HepG2 (cell line): ENCODE results near the gene ANKRD52. TPM values are rescaled to one million over a fixed set of nuclear protein-coding genes. Genes with fewer than 3 reads are reported as not detected.

ENCODE experiments used
- BATF2 ChIP-seq: sonication (generic); formaldehyde crosslinking; IDR thresholded peaks from 2 replicates; pipeline ENCODE4 v1.8.0; 2022; ENCODE audit warnings: mild to moderate bottlenecking, missing genetic modification reagents, moderate library complexity
- FIP1L1 ChIP-seq: fragments of 200-400 bp; formaldehyde crosslinking; IDR thresholded peaks from 2 replicates; pipeline ENCODE4 v1.6.1; 2018; ENCODE audit warnings: low read depth, mild to moderate bottlenecking, low read length, moderate library complexity, borderline replicate concordance; ENCODE audit not compliant: insufficient read depth
- KMT2B ChIP-seq: IDR thresholded peaks from 2 replicates; pipeline ENCODE4 v1.6.1; 2016; ENCODE audit warnings: missing genetic modification reagents, missing compliant biosample characterization
- MEIS1 ChIP-seq: sonication (generic); formaldehyde crosslinking; IDR thresholded peaks from 2 replicates; pipeline ENCODE4 v1.9.0; 2021; ENCODE audit warnings: mild to moderate bottlenecking, missing genetic modification reagents, moderate library complexity, borderline replicate concordance
- TARDBP ChIP-seq: sonication (generic); formaldehyde crosslinking; IDR thresholded peaks from 2 replicates; pipeline ENCODE4 v1.8.0; 2022; ENCODE audit warnings: mild to moderate bottlenecking, missing genetic modification reagents
- ZBTB7B ChIP-seq: sonication (generic); formaldehyde crosslinking; IDR thresholded peaks from 2 replicates; pipeline ENCODE4 v1.4.0; 2020; ENCODE audit warnings: missing genetic modification reagents
- ZNF318 ChIP-seq: sonication (generic); formaldehyde crosslinking; IDR thresholded peaks from 2 replicates; pipeline ENCODE4 v1.4.0; 2020; ENCODE audit warnings: mild to moderate bottlenecking, missing genetic modification reagents
- ZNF451 ChIP-seq: sonication (generic); formaldehyde crosslinking; IDR thresholded peaks from 2 replicates; pipeline ENCODE4 v1.5.0; 2020; ENCODE audit warnings: mild to moderate bottlenecking, missing genetic modification reagents
- ZNF510 ChIP-seq: sonication (generic); formaldehyde crosslinking; IDR thresholded peaks from 2 replicates; pipeline ENCODE4 v1.4.0; 2020; ENCODE audit warnings: low read depth, mild to moderate bottlenecking, missing genetic modification reagents
- ZNF619 ChIP-seq: sonication (generic); formaldehyde crosslinking; IDR thresholded peaks from 2 replicates; pipeline ENCODE4 v1.4.0; 2020; ENCODE audit warnings: mild to moderate bottlenecking, missing genetic modification reagents
- ZNF703 ChIP-seq: sonication (generic); formaldehyde crosslinking; IDR thresholded peaks from 2 replicates; pipeline ENCODE4 v1.5.1; 2020; ENCODE audit warnings: missing genetic modification reagents, mild to moderate bottlenecking, moderate library complexity, borderline replicate concordance
- ZNF704 ChIP-seq: sonication (generic); formaldehyde crosslinking; IDR thresholded peaks from 2 replicates; pipeline ENCODE4 v1.8.1; 2023; ENCODE audit warnings: mild to moderate bottlenecking, inconsistent platforms, moderate library complexity, missing genetic modification reagents, borderline replicate concordance
- ZNF879 ChIP-seq: sonication (generic); formaldehyde crosslinking; IDR thresholded peaks from 2 replicates; pipeline ENCODE4 v1.8.1; 2023; ENCODE audit warnings: missing genetic modification reagents
- ZSCAN12 ChIP-seq: sonication (generic); formaldehyde crosslinking; IDR thresholded peaks from 2 replicates; pipeline ENCODE4 v1.9.0; 2021; ENCODE audit warnings: mild to moderate bottlenecking, missing genetic modification reagents
- polyA plus RNA-seq, 8 experiments: library from polyadenylated mRNA; depleted of rRNA in 3 of 8; stranded (reverse) in 7 of 8; unstranded in 1 of 8; fragments of >200 nt; fragmentation: Illumina TruSeq in 4 of 8; extraction: Trizol in 4 of 8; gene quantifications; 2 replicates each; pipeline versions ENCODE4 v1.2.1 to v1.2.3, GENCODE V29; 2011 to 2016; ENCODE audit warnings: low read depth in 4 of 8, missing spikeins in 1 of 8, mixed read lengths in 1 of 8; ENCODE audit not compliant: insufficient read depth in 1 of 8
- total RNA-seq, 5 experiments: library from RNA; depleted of rRNA; stranded (reverse); fragments of >200 nt; fragmentation: Illumina TruSeq; extraction: Trizol; gene quantifications; 2 replicates each; pipeline ENCODE4 v1.2.3, GENCODE V29; 2016; ENCODE audit warnings: low read depth in 1 of 5
- TF ChIP-seq, protein P1 (sequence below): sonication (generic); formaldehyde crosslinking; conservative IDR thresholded peaks from 2 replicates; pipeline ENCODE4 v1.4.0; 2020; ENCODE audit warnings: mild to moderate bottlenecking, missing genetic modification reagents, moderate library complexity

Gene ANKRD52
- total and polyA plus RNA-seq, 2 of the 13 experiments (the other 11 are each of a cell fraction or from before 2014, with no cell fraction given) = 7.8 to 9.2 TPM

DNA sequence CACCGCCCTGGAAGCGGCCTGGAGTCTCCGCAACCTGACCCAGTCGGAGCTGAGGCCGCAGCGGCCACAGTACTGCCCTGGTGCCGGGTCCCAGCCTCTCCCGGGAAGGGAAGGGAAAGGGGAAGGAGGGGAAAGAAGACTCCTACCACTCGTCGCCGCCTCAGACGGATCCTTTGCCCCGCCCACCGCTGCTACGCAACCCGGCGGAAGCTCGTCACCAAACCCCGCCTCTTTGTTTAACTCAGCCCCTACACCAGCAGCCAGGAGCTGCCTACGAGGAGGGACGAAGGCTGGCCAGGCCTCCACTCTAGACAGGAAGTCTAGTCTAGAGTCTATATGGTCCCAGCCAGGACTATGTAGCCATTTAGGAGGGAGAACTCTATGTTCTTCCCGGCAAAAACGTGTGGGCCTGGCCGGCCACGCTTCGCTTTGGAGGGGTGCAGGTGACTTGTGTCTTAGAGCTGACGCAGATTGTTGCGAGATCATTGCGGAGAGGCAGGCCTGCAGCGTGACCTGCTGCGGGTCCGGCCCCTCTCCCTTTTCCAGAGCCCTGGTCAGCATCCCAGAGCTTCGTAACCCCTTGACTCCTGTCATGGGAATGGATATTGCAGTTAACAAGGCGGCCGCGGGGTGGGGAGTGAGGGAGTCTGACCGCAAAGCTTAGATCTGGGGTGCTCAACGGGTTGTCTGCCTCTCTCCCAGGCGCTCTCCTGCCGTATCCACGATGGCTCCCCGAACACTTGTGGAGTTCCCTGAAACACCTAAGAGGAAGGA, 36.2 kb downstream of the ANKRD52 start, which contains the start of gene RNF41 (continued):
- TF ChIP-seq ZNF879 (no peak), MEIS1 (CRISPR knock-in tag) (peak; percentile 85), ZNF704 (CRISPR knock-in tag) (no peak), KMT2B (CRISPR knock-in tag) (peak; percentile 84), ZSCAN12 (CRISPR knock-in tag) (no peak), FIP1L1 (no peak), ZNF451 (no peak), BATF2 (CRISPR knock-in tag) (no peak), ZNF510 (CRISPR knock-in tag) (peak; percentile 90; the same call in 1 of the 2 replicates), ZNF619 (peak; percentile 86; the same call in 1 of the 2 replicates), ZNF703 (CRISPR knock-in tag) (no peak), ZNF318 (CRISPR knock-in tag) (no peak), ZBTB7B (0 out of 2 replicates have a peak, but pooled peaks have one; percentile 43), TARDBP (CRISPR knock-in tag) (no peak)
- TF ChIP-seq, protein P1, sequence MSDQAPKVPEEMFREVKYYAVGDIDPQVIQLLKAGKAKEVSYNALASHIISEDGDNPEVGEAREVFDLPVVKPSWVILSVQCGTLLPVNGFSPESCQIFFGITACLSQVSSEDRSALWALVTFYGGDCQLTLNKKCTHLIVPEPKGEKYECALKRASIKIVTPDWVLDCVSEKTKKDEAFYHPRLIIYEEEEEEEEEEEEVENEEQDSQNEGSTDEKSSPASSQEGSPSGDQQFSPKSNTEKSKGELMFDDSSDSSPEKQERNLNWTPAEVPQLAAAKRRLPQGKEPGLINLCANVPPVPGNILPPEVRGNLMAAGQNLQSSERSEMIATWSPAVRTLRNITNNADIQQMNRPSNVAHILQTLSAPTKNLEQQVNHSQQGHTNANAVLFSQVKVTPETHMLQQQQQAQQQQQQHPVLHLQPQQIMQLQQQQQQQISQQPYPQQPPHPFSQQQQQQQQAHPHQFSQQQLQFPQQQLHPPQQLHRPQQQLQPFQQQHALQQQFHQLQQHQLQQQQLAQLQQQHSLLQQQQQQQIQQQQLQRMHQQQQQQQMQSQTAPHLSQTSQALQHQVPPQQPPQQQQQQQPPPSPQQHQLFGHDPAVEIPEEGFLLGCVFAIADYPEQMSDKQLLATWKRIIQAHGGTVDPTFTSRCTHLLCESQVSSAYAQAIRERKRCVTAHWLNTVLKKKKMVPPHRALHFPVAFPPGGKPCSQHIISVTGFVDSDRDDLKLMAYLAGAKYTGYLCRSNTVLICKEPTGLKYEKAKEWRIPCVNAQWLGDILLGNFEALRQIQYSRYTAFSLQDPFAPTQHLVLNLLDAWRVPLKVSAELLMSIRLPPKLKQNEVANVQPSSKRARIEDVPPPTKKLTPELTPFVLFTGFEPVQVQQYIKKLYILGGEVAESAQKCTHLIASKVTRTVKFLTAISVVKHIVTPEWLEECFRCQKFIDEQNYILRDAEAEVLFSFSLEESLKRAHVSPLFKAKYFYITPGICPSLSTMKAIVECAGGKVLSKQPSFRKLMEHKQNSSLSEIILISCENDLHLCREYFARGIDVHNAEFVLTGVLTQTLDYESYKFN = peak; percentile 45
